Measurements from ENCODE around the gene ZSCAN12.
"Not testable (repeated sequence)": the region's sequence is repeated elsewhere in the genome, so short reads cannot be mapped to it uniquely, and the experiment has no call there.

The ZSCAN12 gene

DNA sequence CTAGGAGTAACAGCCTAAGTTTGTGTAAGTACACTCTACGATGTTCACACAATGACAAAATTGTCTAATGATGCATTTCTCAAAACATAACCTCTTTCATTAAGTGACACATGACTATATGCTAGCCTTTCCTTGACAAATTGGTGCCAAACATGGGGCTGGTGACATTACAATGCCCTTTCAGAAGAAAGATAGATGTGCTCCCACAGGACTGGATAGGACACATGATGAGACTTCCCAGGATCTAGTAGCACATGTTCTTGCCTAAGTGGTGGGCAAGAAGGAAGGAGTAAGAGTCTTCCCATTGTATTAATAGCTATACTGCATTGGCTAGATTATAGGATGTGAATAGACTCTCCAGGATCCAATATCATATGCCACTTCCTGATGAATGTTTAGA is 28.3 kb downstream of the ZSCAN12 start:
- DNase-seq (ENCODE audit: low read depth, low spot score) = no peak
- no CpG with 5 or more reads among the region's 1 CpG for WGBS (ENCODE audit: insufficient coverage, insufficient read length)
- no peaks in the 10 kb centered on the region for H3K4me1 ChIP-seq (ENCODE audit: control insufficient read depth, insufficient read depth, low read length)
- no peaks in the 10 kb centered on the region for H3K9me3 ChIP-seq (ENCODE audit: control insufficient read depth, insufficient read depth, low read length)
- H3K27me3 ChIP-seq (ENCODE audit: control insufficient read depth, insufficient read depth, low read length) = no peaks in the 10 kb centered on the region
- H3K27ac ChIP-seq (ENCODE audit: low read length) = no peak overlapping the region
- H3K4me3 ChIP-seq (ENCODE audit: low read length) = no peak overlapping the region
- no peaks in the 10 kb centered on the region for H3K36me3 ChIP-seq (ENCODE audit: control insufficient read depth, insufficient read depth, low read length)

DNA sequence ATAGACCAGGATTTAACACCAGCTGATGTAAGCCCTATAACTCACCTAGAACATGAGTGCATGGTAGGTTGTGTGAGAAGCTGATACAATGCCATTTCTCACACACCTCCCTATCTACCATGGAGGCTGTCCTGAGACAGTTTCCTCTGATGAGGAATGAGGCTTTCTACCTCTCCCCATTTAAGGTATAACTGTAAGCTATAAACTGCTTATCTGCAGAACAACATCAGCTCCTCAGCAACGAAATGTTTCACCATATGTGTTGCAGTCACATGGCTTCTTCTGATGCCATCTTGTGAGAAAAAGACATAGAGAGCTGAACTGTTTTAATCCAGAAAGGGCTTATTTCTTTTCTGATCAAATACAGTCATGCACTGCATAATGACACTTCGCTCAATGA is 29.1 kb downstream of the ZSCAN12 start:
- no peaks in the 10 kb centered on the region for H3K27me3 ChIP-seq (ENCODE audit: control insufficient read depth, insufficient read depth, low read length)
- WGBS (ENCODE audit: insufficient coverage, insufficient read length) = no CpG with 5 or more reads among the region's 2 CpGs
- no peak overlapping the region for H3K4me3 ChIP-seq (ENCODE audit: low read length)
- peaks cover 6% of the 10 kb centered on the region; the same call in 1 of the 2 replicates for H3K36me3 ChIP-seq (ENCODE audit: control insufficient read depth, insufficient read depth, low read length)
- no peak overlapping the region for H3K27ac ChIP-seq (ENCODE audit: low read length)
- H3K9me3 ChIP-seq (ENCODE audit: control insufficient read depth, insufficient read depth, low read length) = no peaks in the 10 kb centered on the region
- no peak for DNase-seq (ENCODE audit: low read depth, low spot score)
- H3K4me1 ChIP-seq (ENCODE audit: control insufficient read depth, insufficient read depth, low read length) = no peaks in the 10 kb centered on the region

DNA sequence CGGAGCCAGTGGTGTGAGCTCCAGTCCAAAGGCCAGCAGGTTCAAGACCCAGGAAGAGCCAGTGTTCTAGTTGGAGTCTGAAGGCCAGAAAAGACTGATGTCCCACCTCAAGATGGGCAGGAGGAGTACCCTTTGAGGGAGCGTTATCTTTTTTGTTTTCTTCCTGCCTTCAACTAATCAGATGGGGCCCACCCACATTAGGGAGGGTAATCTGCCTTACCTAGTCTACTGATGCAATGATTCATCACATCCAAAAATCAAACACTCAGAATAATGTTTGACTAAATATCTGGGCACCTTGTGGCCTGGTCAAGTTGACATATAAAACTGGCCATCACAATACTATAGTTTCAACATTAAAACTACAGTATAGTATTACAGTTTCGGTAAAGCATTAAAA is 30.1 kb downstream of the ZSCAN12 start:
- H3K36me3 ChIP-seq (ENCODE audit: control insufficient read depth, insufficient read depth, low read length) = peaks cover 6% of the 10 kb centered on the region; the same call in 1 of the 2 replicates
- no peaks in the 10 kb centered on the region for H3K27me3 ChIP-seq (ENCODE audit: control insufficient read depth, insufficient read depth, low read length)
- H3K4me1 ChIP-seq (ENCODE audit: control insufficient read depth, insufficient read depth, low read length) = no peaks in the 10 kb centered on the region
- no peak for DNase-seq (ENCODE audit: low read depth, low spot score)
- no peak overlapping the region for H3K27ac ChIP-seq (ENCODE audit: low read length)
- H3K4me3 ChIP-seq (ENCODE audit: low read length) = no peak overlapping the region
- no CpG with 5 or more reads among the region's 3 CpGs for WGBS (ENCODE audit: insufficient coverage, insufficient read length)
- no peaks in the 10 kb centered on the region for H3K9me3 ChIP-seq (ENCODE audit: control insufficient read depth, insufficient read depth, low read length)

DNA sequence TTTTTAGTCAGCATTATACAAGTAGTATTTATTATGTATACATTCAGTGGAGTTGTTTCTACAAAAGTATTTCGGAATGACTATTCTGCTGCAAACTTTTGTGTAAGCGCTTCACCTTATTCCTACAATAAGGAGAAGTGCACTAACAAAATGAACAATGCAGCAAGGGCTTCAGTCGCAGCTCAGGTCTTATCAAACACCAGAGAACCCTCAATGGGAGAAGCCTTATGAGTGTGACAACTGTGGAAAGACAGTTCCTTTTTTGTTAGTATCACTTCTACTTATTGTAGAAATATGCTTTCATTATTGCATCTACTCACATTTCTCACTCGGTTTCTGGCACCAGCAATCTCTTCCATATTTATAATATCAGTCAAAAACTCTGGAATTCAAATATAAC is 31.0 kb downstream of the ZSCAN12 start:
- H3K9me3 ChIP-seq (ENCODE audit: control insufficient read depth, insufficient read depth, low read length) = no peaks in the 10 kb centered on the region
- WGBS (ENCODE audit: insufficient coverage, insufficient read length) = no CpG with 5 or more reads among the region's 4 CpGs
- no peak overlapping the region for H3K27ac ChIP-seq (ENCODE audit: low read length)
- peaks cover 8% of the 10 kb centered on the region; the same call in 1 of the 2 replicates for H3K36me3 ChIP-seq (ENCODE audit: control insufficient read depth, insufficient read depth, low read length)
- H3K4me3 ChIP-seq (ENCODE audit: low read length) = no peak overlapping the region
- no peak for DNase-seq (ENCODE audit: low read depth, low spot score)
- no peaks in the 10 kb centered on the region for H3K27me3 ChIP-seq (ENCODE audit: control insufficient read depth, insufficient read depth, low read length)
- H3K4me1 ChIP-seq (ENCODE audit: control insufficient read depth, insufficient read depth, low read length) = no peaks in the 10 kb centered on the region

DNA sequence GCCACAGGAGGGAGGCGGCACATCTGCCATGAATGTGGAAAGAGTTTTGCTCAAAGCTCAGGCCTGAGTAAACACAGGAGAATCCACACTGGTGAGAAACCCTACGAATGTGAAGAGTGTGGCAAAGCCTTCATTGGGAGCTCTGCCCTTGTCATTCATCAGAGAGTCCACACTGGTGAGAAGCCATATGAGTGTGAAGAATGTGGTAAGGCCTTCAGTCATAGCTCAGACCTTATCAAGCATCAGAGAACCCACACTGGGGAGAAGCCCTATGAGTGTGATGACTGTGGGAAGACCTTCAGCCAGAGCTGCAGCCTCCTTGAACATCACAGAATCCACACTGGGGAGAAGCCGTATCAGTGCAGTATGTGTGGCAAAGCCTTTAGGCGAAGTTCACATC is 34.0 kb downstream of the ZSCAN12 start:
- not testable (repeated sequence) for H3K36me3 ChIP-seq (ENCODE audit: control insufficient read depth, insufficient read depth, low read length); H3K27ac ChIP-seq (ENCODE audit: low read length); H3K4me1 ChIP-seq (ENCODE audit: control insufficient read depth, insufficient read depth, low read length); H3K9me3 ChIP-seq (ENCODE audit: control insufficient read depth, insufficient read depth, low read length); H3K27me3 ChIP-seq (ENCODE audit: control insufficient read depth, insufficient read depth, low read length); DNase-seq (ENCODE audit: low read depth, low spot score); H3K4me3 ChIP-seq (ENCODE audit: low read length)
- no CpG with 5 or more reads among the region's 4 CpGs for WGBS (ENCODE audit: insufficient coverage, insufficient read length)

DNA sequence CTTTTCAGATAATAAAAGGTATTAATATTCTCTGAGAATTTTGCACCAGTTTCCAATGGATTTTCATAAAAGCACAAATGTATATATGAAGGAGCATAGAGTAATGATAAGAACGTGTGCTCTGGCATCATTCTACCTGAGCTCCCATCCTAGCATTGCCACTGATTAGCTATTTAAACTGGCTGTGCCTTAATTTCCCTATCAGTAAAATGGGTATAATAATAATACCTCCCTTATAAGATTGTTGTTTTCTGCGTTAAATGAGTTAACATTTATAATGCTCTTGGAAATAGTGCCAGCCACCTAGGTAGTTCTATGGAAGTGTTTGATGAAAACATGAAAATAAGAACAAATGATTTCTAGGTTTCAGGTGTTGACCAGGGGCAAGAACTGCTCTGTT is 38.6 kb downstream of the ZSCAN12 start:
- H3K27ac ChIP-seq (ENCODE audit: low read length) = no peak overlapping the region
- H3K9me3 ChIP-seq (ENCODE audit: control insufficient read depth, insufficient read depth, low read length) = no peaks in the 10 kb centered on the region
- no peak overlapping the region for H3K4me3 ChIP-seq (ENCODE audit: low read length)
- H3K36me3 ChIP-seq (ENCODE audit: control insufficient read depth, insufficient read depth, low read length) = peaks cover 7% of the 10 kb centered on the region; the same call in 1 of the 2 replicates
- H3K4me1 ChIP-seq (ENCODE audit: control insufficient read depth, insufficient read depth, low read length) = 0 out of 2 replicates have a peak, but pooled peaks cover 2% of the 10 kb centered on the region
- WGBS (ENCODE audit: insufficient coverage, insufficient read length) = no CpG with 5 or more reads among the region's 2 CpGs
- DNase-seq (ENCODE audit: low read depth, low spot score) = no peak
- H3K27me3 ChIP-seq (ENCODE audit: control insufficient read depth, insufficient read depth, low read length) = no peaks in the 10 kb centered on the region

DNA sequence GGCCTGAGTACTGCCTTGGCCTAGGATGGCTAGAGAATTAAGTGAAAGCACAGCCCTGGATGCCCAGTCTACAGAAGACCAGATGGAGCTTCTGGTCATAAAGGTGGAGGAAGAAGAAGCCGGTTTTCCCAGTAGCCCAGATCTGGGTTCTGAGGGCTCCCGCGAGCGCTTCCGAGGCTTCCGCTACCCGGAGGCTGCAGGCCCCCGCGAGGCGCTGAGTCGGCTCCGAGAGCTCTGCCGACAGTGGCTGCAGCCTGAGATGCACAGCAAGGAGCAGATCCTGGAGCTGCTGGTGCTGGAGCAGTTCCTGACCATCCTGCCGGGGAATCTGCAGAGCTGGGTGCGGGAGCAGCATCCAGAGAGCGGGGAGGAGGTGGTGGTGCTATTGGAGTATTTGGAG is 40.0 kb downstream of the ZSCAN12 start:
- H3K9me3 ChIP-seq (ENCODE audit: control insufficient read depth, insufficient read depth, low read length); DNase-seq (ENCODE audit: low read depth, low spot score); H3K27me3 ChIP-seq (ENCODE audit: control insufficient read depth, insufficient read depth, low read length); H3K27ac ChIP-seq (ENCODE audit: low read length); H3K36me3 ChIP-seq (ENCODE audit: control insufficient read depth, insufficient read depth, low read length); H3K4me3 ChIP-seq (ENCODE audit: low read length); H3K4me1 ChIP-seq (ENCODE audit: control insufficient read depth, insufficient read depth, low read length): not testable (repeated sequence)
- no CpG with 5 or more reads among the region's 16 CpGs for WGBS (ENCODE audit: insufficient coverage, insufficient read length)

DNA sequence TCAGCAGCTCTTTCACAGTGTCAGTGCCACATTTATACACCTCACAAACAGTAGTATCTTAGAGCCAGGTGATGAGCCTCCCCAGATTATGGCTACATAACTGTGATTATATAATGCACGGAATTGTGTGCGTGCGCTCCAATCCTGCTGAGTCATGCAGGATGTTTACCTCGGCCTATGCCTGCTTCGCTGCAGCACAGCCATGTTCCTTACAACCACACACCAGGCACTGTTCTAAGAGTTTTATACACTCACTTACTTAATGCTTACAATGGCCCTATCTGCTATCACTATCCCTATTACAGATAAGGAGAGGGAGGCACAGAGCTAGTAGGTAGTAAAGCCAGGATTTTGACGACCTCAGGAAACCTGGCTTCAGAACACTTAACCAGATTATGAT is 42.5 kb downstream of the ZSCAN12 start:
- Histone ChIP-seq H3K36me3 (ENCODE audit: control insufficient read depth, insufficient read depth, low read length) (no peaks in the 10 kb centered on the region), H3K27me3 (ENCODE audit: control insufficient read depth, insufficient read depth, low read length) (no peaks in the 10 kb centered on the region), H3K9me3 (ENCODE audit: control insufficient read depth, insufficient read depth, low read length) (no peaks in the 10 kb centered on the region), H3K27ac (ENCODE audit: low read length) (no peak overlapping the region), H3K4me1 (ENCODE audit: control insufficient read depth, insufficient read depth, low read length) (peaks cover 5% of the 10 kb centered on the region; the same call in 1 of the 2 replicates), H3K4me3 (ENCODE audit: low read length) (no peak overlapping the region)
- no CpG with 5 or more reads among the region's 6 CpGs for whole genome bisulfite sequencing (ENCODE audit: insufficient coverage, insufficient read length)
- no peak for DNase-seq (ENCODE audit: low read depth, low spot score)

DNA sequence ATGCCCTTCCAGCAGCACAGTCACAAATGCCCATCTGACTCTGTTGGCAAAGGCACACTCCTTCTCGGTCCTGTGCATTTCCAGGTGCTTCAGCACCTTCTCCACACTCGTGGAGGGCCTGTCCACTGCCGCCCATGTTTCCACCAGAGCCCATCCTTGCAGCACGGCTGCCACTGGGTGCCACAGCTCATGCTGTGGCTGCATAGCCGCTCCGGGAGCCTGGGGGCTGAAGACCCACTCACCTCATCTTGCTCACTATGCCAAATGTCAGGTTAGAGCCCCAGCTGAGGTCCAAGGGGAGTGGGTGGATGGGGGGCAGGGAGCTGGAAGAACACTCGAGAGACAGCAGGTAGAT is 42.9 kb downstream of the ZSCAN12 start:
- H3K27ac ChIP-seq (ENCODE audit: low read length) = no peak overlapping the region
- H3K4me1 ChIP-seq (ENCODE audit: control insufficient read depth, insufficient read depth, low read length) = peaks cover 5% of the 10 kb centered on the region; the same call in 1 of the 2 replicates
- WGBS (ENCODE audit: insufficient coverage, insufficient read length) = no CpG with 5 or more reads among the region's 7 CpGs
- no peak for DNase-seq (ENCODE audit: low read depth, low spot score)
- H3K9me3 ChIP-seq (ENCODE audit: control insufficient read depth, insufficient read depth, low read length) = no peaks in the 10 kb centered on the region
- no peaks in the 10 kb centered on the region for H3K27me3 ChIP-seq (ENCODE audit: control insufficient read depth, insufficient read depth, low read length)
- H3K4me3 ChIP-seq (ENCODE audit: low read length) = no peak overlapping the region
- H3K36me3 ChIP-seq (ENCODE audit: control insufficient read depth, insufficient read depth, low read length) = no peaks in the 10 kb centered on the region

DNA sequence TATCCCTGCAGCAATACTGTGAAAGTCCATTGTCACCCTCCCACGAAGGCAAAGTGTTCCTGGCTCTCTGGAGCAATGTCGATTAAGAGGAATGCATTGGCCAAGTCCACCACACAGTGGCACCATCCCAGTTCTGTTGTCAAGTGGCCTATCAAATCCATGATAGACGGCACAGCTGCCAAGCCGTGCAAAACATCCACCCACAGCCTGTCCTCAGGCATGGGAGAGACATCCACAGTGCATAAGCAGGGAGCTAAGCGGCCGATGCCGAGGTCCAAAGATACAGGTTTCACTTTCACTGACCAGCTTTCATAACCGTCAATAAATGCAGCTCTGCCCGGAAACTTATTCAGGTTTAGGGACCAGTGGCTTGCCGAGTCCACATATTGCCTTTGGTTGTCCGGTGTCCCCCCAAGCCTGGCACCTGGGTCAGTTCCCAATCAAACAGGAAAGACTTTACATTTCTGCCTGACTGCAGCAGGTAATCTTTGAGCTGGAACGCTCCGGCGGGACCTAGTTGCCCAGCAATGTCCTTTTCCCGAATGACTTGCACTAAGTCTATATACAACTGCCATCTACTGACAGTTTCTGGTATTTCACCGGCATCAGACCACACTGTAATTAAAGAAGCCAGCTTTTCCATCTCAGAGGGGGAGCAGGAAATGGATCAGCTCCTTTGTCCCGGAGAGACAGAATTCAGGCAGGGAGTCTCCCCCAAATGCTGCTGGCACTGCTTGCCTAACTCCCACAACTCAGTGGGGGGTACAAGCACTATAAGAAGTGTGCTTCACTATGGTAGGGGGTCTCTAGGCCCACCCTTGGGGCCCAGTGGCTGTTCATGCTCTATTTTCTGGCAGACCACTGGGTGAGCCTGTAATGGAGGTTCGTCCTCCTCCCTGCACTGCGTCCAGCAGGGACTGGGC is 43.5 kb downstream of the ZSCAN12 start:
- WGBS (ENCODE audit: insufficient coverage, insufficient read length) = no CpG with 5 or more reads among the region's 19 CpGs
- H3K4me1 ChIP-seq (ENCODE audit: control insufficient read depth, insufficient read depth, low read length) = peaks cover 5% of the 10 kb centered on the region; the same call in 1 of the 2 replicates
- no peak overlapping the region; the same call in 1 of the 2 replicates for H3K4me3 ChIP-seq (ENCODE audit: low read length)
- DNase-seq (ENCODE audit: low read depth, low spot score) = peak; percentile 85
- H3K9me3 ChIP-seq (ENCODE audit: control insufficient read depth, insufficient read depth, low read length) = no peaks in the 10 kb centered on the region
- no peaks in the 10 kb centered on the region for H3K27me3 ChIP-seq (ENCODE audit: control insufficient read depth, insufficient read depth, low read length)
- no peak overlapping the region for H3K27ac ChIP-seq (ENCODE audit: low read length)
- H3K36me3 ChIP-seq (ENCODE audit: control insufficient read depth, insufficient read depth, low read length) = no peaks in the 10 kb centered on the region

All from iPS DF 6.9 (cell line).